Neuron (in vitro differentiated cells): ENCODE data around the gene HOXC6.

Experiments
- H2AFZ ChIP-seq: one replicate; pipeline ENCODE4 v1.6.1; 2013; ENCODE audit warnings: low read depth, mild to moderate bottlenecking, inconsistent platforms, low read length, moderate library complexity
- H3K27me3 ChIP-seq: one replicate; pipeline ENCODE4 v1.6.1; 2013; ENCODE audit warnings: low read length; ENCODE audit not compliant: insufficient read depth
- H3K36me3 ChIP-seq: one replicate; pipeline ENCODE4 v1.6.1; 2013; ENCODE audit warnings: low read length; ENCODE audit not compliant: insufficient read depth
- H3K4me1 ChIP-seq: one replicate; pipeline ENCODE4 v1.6.1; 2013; ENCODE audit warnings: low read length; ENCODE audit not compliant: insufficient read depth
- H3K4me3 ChIP-seq: 2 replicates; pipeline ENCODE4 v1.5.1; 2013; ENCODE audit warnings: mild to moderate bottlenecking, low read length, moderate library complexity
- H3K9me3 ChIP-seq: one replicate; pipeline ENCODE4 v1.6.1; 2013; ENCODE audit warnings: low read length

Gene HOXC6

DNA sequence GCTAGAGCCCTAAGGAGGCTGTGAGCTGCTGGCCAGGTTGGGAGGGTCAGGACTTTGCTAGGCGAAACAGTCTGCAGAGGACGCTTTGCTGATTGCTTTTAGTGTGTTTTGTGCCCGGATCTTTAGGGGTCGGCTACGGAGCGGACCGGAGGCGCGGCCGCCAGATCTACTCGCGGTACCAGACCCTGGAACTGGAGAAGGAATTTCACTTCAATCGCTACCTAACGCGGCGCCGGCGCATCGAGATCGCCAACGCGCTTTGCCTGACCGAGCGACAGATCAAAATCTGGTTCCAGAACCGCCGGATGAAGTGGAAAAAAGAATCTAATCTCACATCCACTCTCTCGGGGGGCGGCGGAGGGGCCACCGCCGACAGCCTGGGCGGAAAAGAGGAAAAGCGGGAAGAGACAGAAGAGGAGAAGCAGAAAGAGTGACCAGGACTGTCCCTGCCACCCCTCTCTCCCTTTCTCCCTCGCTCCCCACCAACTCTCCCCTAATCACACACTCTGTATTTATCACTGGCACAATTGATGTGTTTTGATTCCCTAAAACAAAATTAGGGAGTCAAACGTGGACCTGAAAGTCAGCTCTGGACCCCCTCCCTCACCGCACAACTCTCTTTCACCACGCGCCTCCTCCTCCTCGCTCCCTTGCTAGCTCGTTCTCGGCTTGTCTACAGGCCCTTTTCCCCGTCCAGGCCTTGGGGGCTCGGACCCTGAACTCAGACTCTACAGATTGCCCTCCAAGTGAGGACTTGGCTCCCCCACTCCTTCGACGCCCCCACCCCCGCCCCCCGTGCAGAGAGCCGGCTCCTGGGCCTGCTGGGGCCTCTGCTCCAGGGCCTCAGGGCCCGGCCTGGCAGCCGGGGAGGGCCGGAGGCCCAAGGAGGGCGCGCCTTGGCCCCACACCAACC is 1.5 kb downstream of the HOXC6 start:
- peaks cover 2% of the 10 kb centered on the region for H3K9me3 ChIP-seq
- no peaks in the 10 kb centered on the region for H3K36me3 ChIP-seq
- H3K4me1 ChIP-seq: no peaks in the 10 kb centered on the region
- H3K4me3 ChIP-seq: no peak overlapping the region
- H2AFZ ChIP-seq: no peak overlapping the region
- peaks cover 93% of the 10 kb centered on the region for H3K27me3 ChIP-seq

DNA sequence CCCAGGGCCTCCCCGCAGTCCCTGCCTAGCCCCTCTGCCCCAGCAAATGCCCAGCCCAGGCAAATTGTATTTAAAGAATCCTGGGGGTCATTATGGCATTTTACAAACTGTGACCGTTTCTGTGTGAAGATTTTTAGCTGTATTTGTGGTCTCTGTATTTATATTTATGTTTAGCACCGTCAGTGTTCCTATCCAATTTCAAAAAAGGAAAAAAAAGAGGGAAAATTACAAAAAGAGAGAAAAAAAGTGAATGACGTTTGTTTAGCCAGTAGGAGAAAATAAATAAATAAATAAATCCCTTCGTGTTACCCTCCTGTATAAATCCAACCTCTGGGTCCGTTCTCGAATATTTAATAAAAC is 2.2 kb downstream of the HOXC6 start:
- Histone ChIP-seq H3K27me3 (peaks cover 94% of the 10 kb centered on the region), H3K4me1 (no peaks in the 10 kb centered on the region), H3K36me3 (no peaks in the 10 kb centered on the region), H3K4me3 (no peak overlapping the region), H2AFZ (no peak overlapping the region), H3K9me3 (peaks cover 2% of the 10 kb centered on the region)

DNA sequence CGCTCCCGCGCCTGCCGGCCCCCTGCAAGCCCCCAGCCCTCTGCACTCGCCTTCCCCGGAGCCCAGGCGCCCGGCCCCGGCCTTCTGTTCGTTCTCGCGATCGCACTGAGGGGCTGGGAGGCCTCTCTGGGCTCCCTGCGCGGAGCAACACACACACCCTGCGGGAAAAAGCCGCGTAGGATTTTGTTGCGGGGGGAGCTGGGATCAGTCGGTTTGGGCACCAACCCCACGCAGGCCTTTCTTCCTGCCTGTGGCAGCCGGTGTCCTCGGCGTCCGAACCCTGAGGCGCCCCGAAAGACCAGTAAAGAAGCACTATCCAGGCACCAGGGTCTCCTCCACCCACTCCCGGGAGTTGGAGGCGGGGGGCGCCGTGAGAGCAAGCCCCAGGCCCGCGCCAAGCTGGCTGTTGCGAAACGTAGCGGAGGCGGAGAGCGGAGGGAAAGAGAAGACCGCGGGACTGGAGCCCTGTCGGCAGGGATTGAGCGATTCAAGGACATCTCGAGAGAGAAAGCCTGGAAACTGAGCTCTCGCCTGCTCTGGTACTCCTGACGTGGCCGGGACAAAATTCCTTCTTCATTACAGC is 2.7 kb downstream of the HOXC6 start:
- no peaks in the 10 kb centered on the region for H3K36me3 ChIP-seq
- H3K27me3 ChIP-seq: peaks cover 94% of the 10 kb centered on the region
- peaks cover 2% of the 10 kb centered on the region for H3K9me3 ChIP-seq
- H3K4me1 ChIP-seq: no peaks in the 10 kb centered on the region
- H2AFZ ChIP-seq: no peak overlapping the region
- H3K4me3 ChIP-seq: no peak overlapping the region

DNA sequence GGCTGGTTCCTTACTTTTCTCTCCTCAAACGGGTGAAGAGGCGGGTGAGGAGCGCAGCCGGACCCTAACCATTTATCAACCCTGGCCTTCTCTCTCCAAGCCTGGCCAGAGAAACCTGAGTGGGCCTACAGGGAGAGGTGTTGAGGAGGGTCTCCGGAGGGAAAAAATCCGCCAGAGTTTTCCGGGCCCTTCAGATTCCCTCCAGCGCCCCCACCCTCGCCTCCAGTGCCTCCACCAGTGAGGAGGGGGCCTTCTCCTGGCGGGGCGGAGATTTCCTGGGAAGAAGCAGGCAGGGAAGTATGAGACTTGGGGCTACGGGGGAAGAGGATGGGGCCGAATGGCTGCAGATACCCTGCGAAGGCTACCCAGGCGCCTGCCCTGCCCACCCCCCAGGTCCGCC is 3.2 kb downstream of the HOXC6 start:
- Histone ChIP-seq H3K4me3 (no peak overlapping the region), H2AFZ (no peak overlapping the region), H3K36me3 (no peaks in the 10 kb centered on the region), H3K27me3 (peaks cover 94% of the 10 kb centered on the region), H3K4me1 (no peaks in the 10 kb centered on the region), H3K9me3 (peaks cover 2% of the 10 kb centered on the region)

DNA sequence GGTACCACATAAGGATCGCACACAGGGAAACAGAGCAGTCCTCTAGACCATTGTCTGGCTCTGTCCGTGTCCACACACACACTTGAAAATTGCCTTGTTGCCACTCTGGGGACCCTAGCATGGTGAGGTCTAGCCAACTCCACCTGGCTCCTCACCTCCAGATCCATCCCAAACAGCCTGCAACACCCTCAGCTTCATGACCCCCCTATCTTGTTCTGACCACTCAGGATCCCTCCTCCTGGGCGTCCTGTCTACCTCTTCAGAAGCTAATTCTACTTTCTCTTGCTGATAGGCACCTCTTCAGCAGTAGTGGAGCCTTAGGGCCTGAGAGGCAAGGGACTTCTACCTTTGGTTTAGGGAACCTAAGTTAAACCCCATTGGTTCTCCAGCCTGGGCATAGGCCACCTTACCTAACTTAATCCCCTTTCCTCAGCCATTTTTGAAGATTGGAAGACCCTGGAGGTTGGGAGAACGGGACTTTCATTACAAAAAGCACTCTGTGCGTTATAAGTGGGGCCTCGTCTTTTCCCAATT is 3.9 kb downstream of the HOXC6 start:
- peaks cover 2% of the 10 kb centered on the region for H3K9me3 ChIP-seq
- H3K4me3 ChIP-seq: no peak overlapping the region
- H3K27me3 ChIP-seq: peaks cover 95% of the 10 kb centered on the region
- H2AFZ ChIP-seq: no peak overlapping the region
- H3K4me1 ChIP-seq: no peaks in the 10 kb centered on the region
- H3K36me3 ChIP-seq: no peaks in the 10 kb centered on the region

DNA sequence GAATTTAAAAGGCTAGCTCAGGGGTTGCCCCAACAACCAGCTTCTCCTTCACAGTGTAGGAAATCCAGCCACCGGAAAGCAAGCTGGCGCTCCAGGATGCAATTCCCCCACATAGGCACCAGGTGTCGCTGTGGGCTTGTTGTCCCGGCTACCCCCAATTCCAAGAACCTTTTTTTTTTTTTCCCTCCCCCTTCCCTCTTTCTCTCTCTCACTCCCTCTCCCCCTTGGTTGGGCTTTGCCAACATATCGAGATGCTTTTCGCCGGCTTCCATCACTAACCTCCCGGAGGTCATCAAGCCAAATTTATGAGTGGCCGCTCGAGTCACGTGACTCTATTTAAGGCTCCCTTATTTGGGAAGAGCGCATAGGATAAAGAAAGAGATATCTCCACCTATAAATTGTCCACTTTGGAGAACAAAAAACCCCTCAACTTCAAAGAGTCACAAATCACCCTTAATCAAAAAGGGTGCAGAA is 4.4 kb downstream of the HOXC6 start, which contains the start of gene HOXC5:
HOXC5 (plus strand) TSS at position 424 of the 474 bp plus-strand sequence. CDS start 73 bp downstream, outside the sequence.
- H3K4me3 ChIP-seq: no peak within 1 kb of the TSS
- H2AFZ ChIP-seq: no peak within 1 kb of the TSS
- H3K36me3 ChIP-seq: no peaks in the 10 kb centered on the region
- no peaks in the 10 kb centered on the region for H3K4me1 ChIP-seq
- peaks cover 95% of the 10 kb centered on the region for H3K27me3 ChIP-seq
- peaks cover 2% of the 10 kb centered on the region for H3K9me3 ChIP-seq

DNA sequence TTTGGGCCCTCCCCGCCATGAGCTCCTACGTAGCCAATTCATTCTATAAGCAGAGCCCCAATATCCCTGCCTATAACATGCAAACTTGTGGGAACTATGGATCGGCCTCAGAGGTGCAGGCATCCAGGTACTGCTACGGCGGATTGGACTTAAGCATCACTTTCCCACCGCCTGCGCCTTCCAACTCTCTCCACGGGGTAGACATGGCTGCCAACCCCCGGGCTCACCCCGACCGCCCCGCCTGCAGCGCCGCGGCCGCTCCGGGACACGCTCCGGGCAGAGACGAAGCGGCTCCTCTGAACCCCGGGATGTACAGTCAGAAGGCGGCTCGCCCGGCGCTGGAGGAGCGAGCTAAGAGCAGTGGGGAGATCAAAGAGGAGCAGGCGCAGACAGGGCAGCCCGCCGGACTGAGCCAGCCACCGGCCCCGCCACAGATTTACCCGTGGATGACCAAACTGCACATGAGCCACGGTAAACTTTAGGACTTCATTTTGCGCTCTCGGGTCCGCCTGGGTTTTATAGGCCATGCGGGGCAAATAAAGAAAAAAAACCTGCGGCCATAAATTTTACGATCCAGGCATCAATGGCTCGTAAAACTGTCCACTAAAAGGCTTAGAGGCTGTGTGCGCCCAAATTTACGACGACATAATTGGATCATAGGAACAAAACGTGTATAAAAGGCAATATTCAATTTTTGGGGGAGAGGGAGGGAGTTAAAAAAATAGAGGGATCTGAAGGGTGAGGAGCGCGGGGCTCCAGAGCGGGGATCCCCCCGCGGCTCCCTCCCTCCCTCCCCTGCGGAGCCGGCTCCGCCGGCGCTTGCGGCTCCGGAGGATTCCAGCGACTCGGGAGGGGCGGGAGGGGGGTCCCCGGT is 5.1 kb downstream of the HOXC6 start:
- H3K9me3 ChIP-seq: peaks cover 2% of the 10 kb centered on the region
- H3K27me3 ChIP-seq: peaks cover 95% of the 10 kb centered on the region
- no peaks in the 10 kb centered on the region for H3K36me3 ChIP-seq
- H2AFZ ChIP-seq: no peak overlapping the region
- H3K4me3 ChIP-seq: no peak overlapping the region
- no peaks in the 10 kb centered on the region for H3K4me1 ChIP-seq

DNA sequence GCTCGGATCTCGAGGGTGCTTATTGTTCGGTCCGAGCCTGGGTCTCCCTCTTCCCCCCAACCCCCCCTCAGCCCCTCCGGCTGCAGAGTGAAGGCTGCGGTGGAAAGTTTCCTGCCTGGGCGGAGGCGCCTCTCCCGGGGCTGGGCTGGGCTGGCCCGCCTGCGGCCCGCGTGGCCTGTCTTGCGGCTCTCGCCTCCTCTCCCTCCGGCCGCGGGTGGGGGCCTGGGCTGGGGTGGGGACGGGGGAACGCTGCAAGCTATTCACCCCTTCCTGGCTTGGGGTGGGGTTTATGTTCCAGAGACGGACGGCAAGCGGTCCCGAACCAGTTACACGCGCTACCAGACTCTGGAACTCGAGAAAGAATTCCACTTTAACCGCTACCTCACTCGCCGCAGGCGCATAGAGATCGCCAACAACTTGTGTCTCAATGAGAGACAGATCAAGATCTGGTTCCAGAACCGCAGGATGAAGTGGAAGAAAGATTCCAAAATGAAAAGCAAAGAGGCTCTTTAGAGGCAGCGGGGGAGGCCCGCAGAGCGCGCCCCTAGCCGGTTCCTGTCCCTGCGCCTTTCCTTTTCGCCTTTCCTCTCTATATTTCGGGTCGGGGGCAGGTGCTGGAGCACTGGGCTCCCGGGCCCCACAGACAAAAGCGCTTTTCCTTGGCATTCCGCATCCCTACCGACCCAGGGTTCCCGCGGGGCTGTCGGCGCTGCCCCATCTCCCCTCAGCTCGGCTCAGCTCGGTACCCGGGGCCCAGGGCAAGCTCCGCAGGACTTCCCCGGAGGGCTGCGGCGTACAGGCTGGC is 5.9 kb downstream of the HOXC6 start:
- H3K36me3 ChIP-seq: no peaks in the 10 kb centered on the region
- H3K4me3 ChIP-seq: no peak overlapping the region
- H3K4me1 ChIP-seq: no peaks in the 10 kb centered on the region
- H2AFZ ChIP-seq: no peak overlapping the region
- peaks cover 96% of the 10 kb centered on the region for H3K27me3 ChIP-seq
- H3K9me3 ChIP-seq: peaks cover 2% of the 10 kb centered on the region

DNA sequence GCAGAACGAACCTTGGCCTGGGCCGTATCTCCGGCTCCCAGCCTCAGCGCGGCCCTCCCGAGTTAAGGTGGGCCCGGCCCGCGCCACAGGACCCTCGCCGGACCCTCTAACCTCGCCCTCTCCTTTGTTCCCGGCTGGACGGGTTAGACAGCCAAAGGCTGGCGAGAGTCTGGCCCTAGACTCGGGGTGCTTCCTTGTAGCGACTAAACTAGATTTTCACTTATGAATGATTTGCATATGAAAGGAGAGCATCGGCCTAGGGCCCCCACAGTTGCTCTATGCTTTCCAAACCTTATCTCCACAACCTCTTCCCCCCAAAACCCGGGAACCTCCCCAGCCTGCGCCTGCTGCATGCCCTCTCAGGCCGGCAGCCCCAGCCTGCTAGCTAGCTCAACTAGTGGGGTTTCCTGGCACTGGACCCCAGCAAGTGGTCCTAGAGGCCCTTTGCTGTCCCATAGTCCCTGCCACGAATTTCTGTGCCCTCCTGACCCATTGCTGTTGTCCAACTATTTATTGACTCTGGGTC is 6.6 kb downstream of the HOXC6 start:
- Histone ChIP-seq H3K36me3 (no peaks in the 10 kb centered on the region), H3K4me3 (no peak overlapping the region), H3K4me1 (no peaks in the 10 kb centered on the region), H2AFZ (no peak overlapping the region), H3K9me3 (peaks cover 2% of the 10 kb centered on the region), H3K27me3 (peaks cover 96% of the 10 kb centered on the region)

DNA sequence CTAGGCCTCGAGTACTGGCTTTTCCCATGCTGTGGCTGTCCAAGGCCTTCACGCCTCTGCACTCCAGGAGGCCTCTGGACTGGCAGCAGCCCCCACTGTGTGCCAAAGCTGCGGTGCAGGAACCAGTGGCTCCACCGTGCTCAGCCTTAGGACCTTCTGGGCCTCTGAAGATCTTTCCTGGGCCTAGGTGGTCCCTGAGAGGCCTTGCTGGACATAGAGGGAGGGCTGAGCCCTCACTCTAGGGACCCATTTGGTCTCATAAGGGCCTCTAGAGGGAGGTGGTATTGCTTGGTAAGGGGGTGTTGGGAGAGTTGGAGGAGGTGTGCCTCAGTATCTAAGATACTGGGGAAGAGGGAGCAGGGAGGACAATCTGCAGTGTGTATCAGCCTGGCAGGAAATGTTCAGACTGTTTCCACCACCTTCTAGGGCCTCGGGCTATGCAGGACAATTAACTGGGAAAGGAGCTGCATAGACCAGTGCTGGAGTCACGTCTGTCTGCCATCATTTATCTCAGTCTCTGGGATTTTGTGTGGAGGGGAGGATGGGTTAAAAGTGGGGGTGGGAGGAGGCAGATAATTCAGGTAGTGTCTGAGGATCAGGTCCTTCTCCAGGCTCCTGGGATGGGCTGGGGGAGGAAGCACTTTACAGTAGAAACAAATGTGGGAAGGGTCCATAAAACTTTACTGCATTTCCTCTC is 7.5 kb downstream of the HOXC6 start:
- Histone ChIP-seq H2AFZ (no peak overlapping the region), H3K27me3 (peaks cover 97% of the 10 kb centered on the region), H3K4me3 (no peak overlapping the region), H3K36me3 (no peaks in the 10 kb centered on the region), H3K9me3 (peaks cover 2% of the 10 kb centered on the region), H3K4me1 (no peaks in the 10 kb centered on the region)

DNA sequence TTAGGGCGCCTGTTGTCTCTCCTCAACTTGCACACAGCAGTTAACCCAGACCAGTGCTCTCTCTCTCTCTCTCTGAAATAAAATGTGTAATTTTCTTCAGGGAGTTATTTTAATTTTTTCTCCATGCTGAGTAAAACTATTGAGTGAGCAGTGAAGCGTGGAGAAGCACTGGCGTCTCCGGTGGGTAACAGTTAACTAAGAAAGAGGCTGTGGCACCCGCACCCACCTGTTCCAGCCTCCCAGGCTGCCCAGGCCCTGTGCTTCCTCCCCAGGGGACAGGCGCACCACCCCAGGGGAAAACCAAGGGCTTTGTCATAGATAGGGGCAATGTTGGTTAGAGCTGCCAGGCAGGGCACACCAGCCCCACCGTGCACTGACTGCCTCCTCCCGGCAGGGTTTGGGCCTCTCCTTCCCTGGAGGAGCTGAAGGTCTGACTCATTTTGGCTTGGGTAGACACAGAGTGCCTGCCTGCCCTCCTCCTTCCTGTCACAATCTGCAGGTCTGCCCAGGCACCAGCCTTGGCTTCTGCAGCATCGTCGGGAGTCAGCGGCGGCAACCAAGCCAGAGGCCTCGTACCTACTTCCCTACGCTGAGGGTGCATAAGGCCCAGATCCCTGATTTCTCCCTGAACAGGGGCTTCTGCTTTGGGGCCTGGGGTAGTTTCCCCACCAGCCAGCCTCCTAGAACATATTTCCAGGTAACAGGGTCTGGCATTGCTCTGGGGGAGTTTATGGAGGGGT is 8.6 kb downstream of the HOXC6 start:
- Histone ChIP-seq H3K4me1 (no peaks in the 10 kb centered on the region), H3K27me3 (peaks cover 96% of the 10 kb centered on the region), H2AFZ (no peak overlapping the region), H3K4me3 (no peak overlapping the region), H3K36me3 (no peaks in the 10 kb centered on the region), H3K9me3 (peaks cover 2% of the 10 kb centered on the region)
